Activated CD4-positive, alpha-beta T cell treated with anti-CD3 and anti-CD28 coated beads, Interleukin-2, amount 50 U/mL, for 16 hours (primary cell): ENCODE results near the gene TRPM4.
"Not testable (repeated sequence)": the region's sequence is repeated elsewhere in the genome, so short reads cannot be mapped to it uniquely, and the experiment has no call there.

Experiments
- DNase-seq: peaks from one replicate; pipeline ENCODE4 v3.0.0-alpha.2; 2020

Gene TRPM4

GRCh38 chr19:49157445-49158224 is at the start of gene TRPM4:
TRPM4 (plus strand) TSS chr19:49157792; CDS start chr19:49157867, 75 bp downstream.
- DNase-seq = peak; percentile 41

GRCh38 chr19:49109051-49109450 is 48.5 kb upstream of the TRPM4 start:
- DNase-seq = no peak

GRCh38 chr19:49109569-49110233 is 47.9 kb upstream of the TRPM4 start:
- DNase-seq = no peak

GRCh38 chr19:49110567-49110966 is 47.0 kb upstream of the TRPM4 start:
- no peak for DNase-seq

GRCh38 chr19:49111218-49111998 is 46.2 kb upstream of the TRPM4 start:
- DNase-seq = no peak

GRCh38 chr19:49113762-49114629 is 43.6 kb upstream of the TRPM4 start, which contains the start of gene LIN7B:
LIN7B (plus strand) TSS chr19:49114370; CDS start chr19:49114405, 35 bp downstream.
- peak; percentile 71 for DNase-seq

- peak; percentile 61 for DNase-seq
Observed at GRCh38 chr19:49114630-49115363, 42.8 kb upstream of the TRPM4 start.

GRCh38 chr19:49116544-49116943 is 41.0 kb upstream of the TRPM4 start:
- no peak for DNase-seq

GRCh38 chr19:49117677-49118564 is 39.7 kb upstream of the TRPM4 start:
- DNase-seq = no peak

GRCh38 chr19:49118565-49119410 is 38.8 kb upstream of the TRPM4 start, which contains the start of gene C19orf73:
C19orf73 (minus strand) TSS chr19:49119143; CDS start chr19:49119022, 121 bp downstream.
- peak; percentile 95 for DNase-seq

- DNase-seq = no peak
Observed at GRCh38 chr19:49119411-49120324, 37.9 kb upstream of the TRPM4 start, which contains the start of gene PPFIA3. PPFIA3 (plus strand) TSS chr19:49119544; CDS start chr19:49127874, 8,330 bp downstream.

- DNase-seq = no peak
Observed at GRCh38 chr19:49120325-49120683, 37.3 kb upstream of the TRPM4 start.

GRCh38 chr19:49120868-49121267 is 36.7 kb upstream of the TRPM4 start:
- DNase-seq = no peak

- not testable (repeated sequence) for DNase-seq
Observed at GRCh38 chr19:49121841-49122240, 35.8 kb upstream of the TRPM4 start.

GRCh38 chr19:49123285-49123684 is 34.3 kb upstream of the TRPM4 start:
- not testable (repeated sequence) for DNase-seq

GRCh38 chr19:49125025-49125731 is 32.4 kb upstream of the TRPM4 start:
- no peak for DNase-seq

GRCh38 chr19:49126575-49126974 is 31.0 kb upstream of the TRPM4 start:
- DNase-seq = no peak

- not testable (repeated sequence) for DNase-seq
Observed at GRCh38 chr19:49127225-49127624, 30.4 kb upstream of the TRPM4 start.
